Measurements from ENCODE around the gene KIF13A. TPM values are rescaled to one million over a fixed set of nuclear protein-coding genes. Genes with fewer than 3 reads are reported as not detected.

KIF13A gene
- total and polyA plus RNA-seq, 9 of the 15 experiments (the other 6 are each of a cell fraction or from before 2014, with no cell fraction given): 3.6 to 44.3 (median 29.7) TPM

DNA sequence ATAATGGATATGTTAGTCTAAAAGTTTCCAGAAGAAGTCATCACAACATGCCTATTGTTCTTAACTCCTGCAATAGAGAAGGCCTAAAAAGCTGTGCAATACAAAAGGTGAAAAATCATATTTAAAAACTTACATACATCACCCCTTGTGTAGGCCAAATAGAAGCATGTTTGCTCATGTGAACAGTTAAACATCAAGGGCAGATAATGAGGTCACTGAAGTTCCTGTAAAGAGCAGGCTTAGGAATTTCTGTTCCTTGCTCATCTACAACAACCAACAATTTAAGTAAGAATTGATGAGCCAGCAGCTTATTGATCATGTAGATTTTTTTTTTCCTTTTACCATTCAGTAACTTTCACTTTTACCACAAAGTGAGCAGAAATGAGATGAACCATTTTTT lies 273.3 kb downstream of the KIF13A start (continued):
- TF ChIP-seq RBBP5 (IDR thresholded peaks at IDR 0.05; ENCODE audit: borderline replicate concordance, insufficient read depth, low read length, poor library complexity, severe bottlenecking) (no peak), ZNF408 (CRISPR knock-in tag; IDR thresholded peaks at IDR 0.05; ENCODE audit: low read depth) (no peak), ZKSCAN1 (IDR thresholded peaks at IDR 0.05; ENCODE audit: low read depth, low read length) (no peak), TBL1XR1 (IDR thresholded peaks at IDR 0.05; ENCODE audit: low read length in 2 of 2) (no peak), PRPF4 (IDR thresholded peaks at IDR 0.05; ENCODE audit: insufficient read depth, low read depth, low read length, poor library complexity, severe bottlenecking) (no peak), ZNF511 (CRISPR knock-in tag; IDR thresholded peaks at IDR 0.05) (no peak), E2F1 (CRISPR knock-in tag; IDR thresholded peaks at IDR 0.05) (no peak), NR4A1 (CRISPR knock-in tag; IDR thresholded peaks at IDR 0.05) (no peak), NR4A1 (tag; IDR thresholded peaks at IDR 0.05) (peak; percentile 67), ZNF253 (CRISPR knock-in tag; conservative IDR thresholded peaks at IDR 0.05) (no peak), GTF2A2 (tag; IDR thresholded peaks at IDR 0.05) (0 out of 2 replicates have a peak, but pooled peaks have one; percentile 12), CREB1 (IDR thresholded peaks at IDR 0.05) (no peak), CREB1 (CRISPR knock-in tag; IDR thresholded peaks at IDR 0.05) (no peak), HDAC1 (IDR thresholded peaks at IDR 0.05) (no peak), ZNF23 (CRISPR knock-in tag; IDR thresholded peaks at IDR 0.05) (no peak), ZC3H4 (CRISPR knock-in tag; IDR thresholded peaks at IDR 0.05; ENCODE audit: borderline replicate concordance) (no peak), HMBOX1 (IDR thresholded peaks at IDR 0.05) (no peak), POLR3A (IDR thresholded peaks at IDR 0.05; ENCODE audit: borderline replicate concordance, extremely low read depth, insufficient read depth, insufficient read length) (no peak), FOXK2 (conservative IDR thresholded peaks at IDR 0.05 in 1 of 2, IDR thresholded peaks at IDR 0.05 in 1 of 2; ENCODE audit: low read depth in 2 of 2) (peak; percentile 36 to 38; a peak in 2 of 4 replicates), ETV5 (CRISPR knock-in tag; IDR thresholded peaks at IDR 0.05; ENCODE audit: low read depth) (no peak), DNMT1 (IDR thresholded peaks at IDR 0.05) (no peak), NRF1 (conservative IDR thresholded peaks at IDR 0.05 in 1 of 2, IDR thresholded peaks at IDR 0.05 in 1 of 2) (no peak)
- TF ChIP-seq, protein P1, sequence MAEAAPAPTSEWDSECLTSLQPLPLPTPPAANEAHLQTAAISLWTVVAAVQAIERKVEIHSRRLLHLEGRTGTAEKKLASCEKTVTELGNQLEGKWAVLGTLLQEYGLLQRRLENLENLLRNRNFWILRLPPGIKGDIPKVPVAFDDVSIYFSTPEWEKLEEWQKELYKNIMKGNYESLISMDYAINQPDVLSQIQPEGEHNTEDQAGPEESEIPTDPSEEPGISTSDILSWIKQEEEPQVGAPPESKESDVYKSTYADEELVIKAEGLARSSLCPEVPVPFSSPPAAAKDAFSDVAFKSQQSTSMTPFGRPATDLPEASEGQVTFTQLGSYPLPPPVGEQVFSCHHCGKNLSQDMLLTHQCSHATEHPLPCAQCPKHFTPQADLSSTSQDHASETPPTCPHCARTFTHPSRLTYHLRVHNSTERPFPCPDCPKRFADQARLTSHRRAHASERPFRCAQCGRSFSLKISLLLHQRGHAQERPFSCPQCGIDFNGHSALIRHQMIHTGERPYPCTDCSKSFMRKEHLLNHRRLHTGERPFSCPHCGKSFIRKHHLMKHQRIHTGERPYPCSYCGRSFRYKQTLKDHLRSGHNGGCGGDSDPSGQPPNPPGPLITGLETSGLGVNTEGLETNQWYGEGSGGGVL (CRISPR knock-in tag; IDR thresholded peaks at IDR 0.05): no peak
- TF ChIP-seq, protein P2, sequence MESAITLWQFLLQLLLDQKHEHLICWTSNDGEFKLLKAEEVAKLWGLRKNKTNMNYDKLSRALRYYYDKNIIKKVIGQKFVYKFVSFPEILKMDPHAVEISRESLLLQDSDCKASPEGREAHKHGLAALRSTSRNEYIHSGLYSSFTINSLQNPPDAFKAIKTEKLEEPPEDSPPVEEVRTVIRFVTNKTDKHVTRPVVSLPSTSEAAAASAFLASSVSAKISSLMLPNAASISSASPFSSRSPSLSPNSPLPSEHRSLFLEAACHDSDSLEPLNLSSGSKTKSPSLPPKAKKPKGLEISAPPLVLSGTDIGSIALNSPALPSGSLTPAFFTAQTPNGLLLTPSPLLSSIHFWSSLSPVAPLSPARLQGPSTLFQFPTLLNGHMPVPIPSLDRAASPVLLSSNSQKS (CRISPR knock-in tag; IDR thresholded peaks at IDR 0.05): no peak
